Stimulated activated CD4-positive, alpha-beta T cell treated with anti-CD3 and anti-CD28 coated beads, Interleukin-12 subunit alpha, Interleukin-12 subunit beta, amount 100 ng/mL, for 48 hours (primary cell): ENCODE results near the gene GBX2.

Source experiments
- DNase-seq, 3 donors: peaks; one replicate each; pipeline ENCODE4 v3.0.0-alpha.2; 2020; ENCODE audit warnings: low read depth in 2 of 3, low spot score in 1 of 3

Gene GBX2

GRCh38 chr2:236119476-236119875, 48.7 kb downstream of the GBX2 start:
- no peak for DNase-seq

- no peak for DNase-seq
Measured at GRCh38 chr2:236119003-236119402, 49.2 kb downstream of the GBX2 start.

DNA sequence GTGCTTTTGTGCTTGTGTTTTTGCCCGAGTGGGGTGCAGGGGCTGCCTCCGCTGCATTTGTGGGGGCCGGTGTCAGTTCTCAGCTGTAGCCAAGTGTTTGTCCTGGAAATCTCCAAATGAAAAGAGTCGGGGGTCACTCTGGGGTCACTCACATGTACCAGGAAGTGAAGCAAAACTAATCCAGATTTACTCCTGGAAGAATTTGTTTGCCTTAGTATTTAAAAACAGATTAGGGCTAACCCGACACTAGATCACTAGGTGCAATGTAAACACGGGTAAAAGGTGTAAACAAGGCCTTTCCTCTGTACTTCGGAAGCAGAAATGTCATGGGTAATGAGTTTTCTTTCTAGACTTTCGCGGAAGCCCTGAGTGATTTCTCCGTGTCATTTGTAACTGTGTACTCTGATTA, 50.3 kb downstream of the GBX2 start:
- DNase-seq: no peak

DNA sequence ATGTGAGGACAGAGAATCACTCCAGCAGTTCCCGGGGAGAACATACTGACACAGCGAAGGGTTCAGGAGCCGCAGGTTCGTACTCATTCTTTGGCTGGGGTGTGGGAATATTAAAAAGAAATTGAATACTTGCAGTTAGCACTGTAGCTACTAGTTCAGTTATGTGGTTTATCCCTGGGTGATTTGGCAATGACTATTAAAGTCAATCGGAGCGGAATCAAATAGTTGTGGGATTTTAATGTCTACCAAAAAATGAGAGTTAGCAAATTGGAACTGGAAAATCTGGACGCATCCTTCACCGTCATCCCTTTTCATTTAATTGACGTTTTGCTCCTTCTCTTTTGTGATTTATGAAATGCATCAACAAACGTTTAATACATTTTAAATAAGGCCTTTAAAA, 50.8 kb downstream of the GBX2 start:
- DNase-seq: no peak
